GM21528 (cell line): ENCODE results near the gene BTF3L4.
A peak's percentile ranks its signal among the peaks of the same experiment; 100 is the strongest.
"Not testable (repeated sequence)": the region's sequence is repeated elsewhere in the genome, so short reads cannot be mapped to it uniquely, and the experiment has no call there.

ENCODE experiments used
- ATAC-seq: cut with Tn5 transposase; IDR thresholded peaks from one replicate; pipeline ENCODE4 v1.9.1; 2021; ENCODE audit warnings: mild to moderate bottlenecking, moderate library complexity; ENCODE audit not compliant: unreplicated experiment, low FRiP score

The BTF3L4 gene

GRCh38 chr1:52055066-52055865, 829 bp upstream of the BTF3L4 start, which contains the start of gene TXNDC12:
TXNDC12 (minus strand) TSS chr1:52055191; CDS start chr1:52055096, 95 bp downstream.
- ATAC-seq, result peak; percentile 46

DNA sequence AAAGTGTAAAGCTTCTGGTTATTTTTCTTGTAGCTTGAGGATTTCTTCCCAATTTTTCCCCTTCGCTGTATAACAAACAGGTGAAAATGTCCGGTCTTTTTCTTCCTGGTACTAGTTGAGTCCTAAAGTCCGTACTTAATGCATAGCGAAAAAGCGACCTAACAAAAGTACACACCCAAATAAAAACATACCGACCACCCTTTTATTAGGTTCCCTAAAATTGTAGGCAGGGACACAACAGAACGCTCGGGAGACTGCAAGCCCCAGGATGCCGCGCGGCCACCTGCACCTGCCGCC, 281 bp upstream of the BTF3L4 start:
- no peak for ATAC-seq

DNA sequence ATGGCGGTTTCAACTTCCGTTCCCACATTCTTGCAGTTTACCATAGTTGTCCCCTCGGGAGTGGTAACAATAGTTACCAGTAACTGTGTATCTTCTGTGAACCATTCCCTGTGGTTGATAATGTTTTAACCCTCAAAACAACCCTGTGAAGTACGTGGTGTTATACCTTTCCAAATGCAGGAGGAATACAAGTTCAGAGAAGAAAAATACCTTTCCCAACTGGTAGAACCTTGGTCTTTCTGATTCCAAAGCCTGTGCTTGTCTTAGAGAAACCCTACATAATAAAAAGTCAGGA, 789 bp downstream of the BTF3L4 start:
- ATAC-seq, result peak; percentile 51

- no peak for ATAC-seq
Observed at GRCh38 chr1:52057255-52057654, 1.2 kb downstream of the BTF3L4 start.

GRCh38 chr1:52057876-52058415, 1.9 kb downstream of the BTF3L4 start:
- no peak for ATAC-seq

DNA sequence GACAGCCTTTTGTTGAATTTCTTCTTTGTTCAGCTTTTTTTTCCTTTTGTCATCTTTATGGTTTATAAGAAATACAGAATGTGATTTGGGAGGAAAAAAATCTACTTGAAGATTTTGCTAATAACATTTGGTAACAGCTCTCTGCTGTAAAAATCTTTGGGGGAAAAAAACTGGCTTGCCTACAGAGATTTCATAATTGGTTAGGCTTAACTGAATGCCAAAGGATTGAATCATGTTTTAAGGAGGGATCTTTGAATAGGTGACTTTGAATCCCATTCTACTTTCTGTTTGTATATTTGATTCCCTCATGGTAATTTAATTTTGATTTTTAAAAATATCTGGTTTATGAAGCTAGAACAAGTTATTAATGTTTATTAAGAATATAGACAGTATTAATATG, 3.2 kb downstream of the BTF3L4 start:
- no peak for ATAC-seq

DNA sequence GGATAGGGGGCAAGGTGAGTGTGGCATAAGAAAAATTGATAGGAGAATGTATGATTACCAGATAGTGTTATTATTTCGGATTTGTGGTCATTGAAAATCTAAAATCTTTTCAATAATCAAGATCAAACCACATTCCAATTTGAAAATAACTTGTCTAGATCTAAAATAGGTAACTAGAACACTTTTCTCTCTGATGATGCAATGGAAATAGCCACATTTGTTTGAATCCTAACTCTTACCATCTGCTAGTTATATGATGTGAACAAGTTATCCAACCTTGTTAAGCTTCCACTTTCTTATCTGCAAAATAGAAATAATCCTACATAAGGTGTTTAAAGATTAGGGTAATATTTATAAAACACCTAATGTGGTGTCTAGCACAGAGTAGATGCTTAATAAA, 3.8 kb downstream of the BTF3L4 start:
- ATAC-seq, result no peak

- ATAC-seq, result no peak
Observed at GRCh38 chr1:52060822-52061221, 4.7 kb downstream of the BTF3L4 start.

DNA sequence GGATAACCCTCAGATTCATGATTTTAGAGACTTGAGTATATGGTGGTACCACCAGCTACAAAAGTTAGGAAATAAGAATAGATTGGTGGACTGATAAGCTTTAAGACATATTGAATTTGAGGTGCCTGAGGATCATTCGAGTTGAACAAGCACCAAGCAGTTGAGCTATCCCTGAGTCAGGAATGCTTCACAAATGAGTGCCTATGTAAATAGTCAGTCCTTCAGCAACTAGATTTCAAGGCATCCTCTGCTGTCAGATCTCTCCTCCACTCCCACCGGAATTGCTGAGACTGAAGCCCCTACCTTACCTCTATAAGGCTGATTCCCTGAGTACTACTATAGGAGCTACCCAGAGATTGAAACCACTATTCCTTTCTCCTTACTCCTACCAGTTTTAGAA, 7.1 kb downstream of the BTF3L4 start:
- ATAC-seq, result no peak

GRCh38 chr1:52070704-52071103, 14.6 kb downstream of the BTF3L4 start:
- no peak for ATAC-seq

GRCh38 chr1:52072291-52072690, 16.2 kb downstream of the BTF3L4 start:
- ATAC-seq, result no peak

- ATAC-seq, result not testable (repeated sequence)
Observed at GRCh38 chr1:52077277-52077676, 21.2 kb downstream of the BTF3L4 start.

DNA sequence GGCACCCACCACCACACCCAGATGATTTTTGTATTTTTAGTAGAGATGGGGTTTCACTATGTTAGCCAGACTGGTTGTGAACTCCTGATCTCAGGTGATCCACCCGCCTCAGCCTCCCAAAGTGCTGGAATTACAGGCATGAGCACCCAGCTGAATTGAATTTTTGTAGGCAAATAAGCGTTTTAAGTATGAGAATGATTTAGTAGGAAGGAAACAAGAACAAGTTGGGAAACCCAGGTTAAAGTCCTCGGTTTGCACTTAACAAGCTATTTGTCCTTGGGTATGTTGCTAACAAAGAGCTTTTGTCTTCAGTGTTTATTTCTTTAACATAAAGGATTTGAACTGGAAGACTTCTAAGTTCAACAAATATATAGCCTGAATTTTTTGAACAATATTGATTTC, 23.9 kb downstream of the BTF3L4 start:
- ATAC-seq, result no peak

GRCh38 chr1:52087892-52088291, 31.8 kb downstream of the BTF3L4 start:
- not testable (repeated sequence) for ATAC-seq

- not testable (repeated sequence) for ATAC-seq
Observed at GRCh38 chr1:52094300-52094699, 38.2 kb downstream of the BTF3L4 start.

- no peak for ATAC-seq
Observed at GRCh38 chr1:52096216-52096615, 40.1 kb downstream of the BTF3L4 start.

DNA sequence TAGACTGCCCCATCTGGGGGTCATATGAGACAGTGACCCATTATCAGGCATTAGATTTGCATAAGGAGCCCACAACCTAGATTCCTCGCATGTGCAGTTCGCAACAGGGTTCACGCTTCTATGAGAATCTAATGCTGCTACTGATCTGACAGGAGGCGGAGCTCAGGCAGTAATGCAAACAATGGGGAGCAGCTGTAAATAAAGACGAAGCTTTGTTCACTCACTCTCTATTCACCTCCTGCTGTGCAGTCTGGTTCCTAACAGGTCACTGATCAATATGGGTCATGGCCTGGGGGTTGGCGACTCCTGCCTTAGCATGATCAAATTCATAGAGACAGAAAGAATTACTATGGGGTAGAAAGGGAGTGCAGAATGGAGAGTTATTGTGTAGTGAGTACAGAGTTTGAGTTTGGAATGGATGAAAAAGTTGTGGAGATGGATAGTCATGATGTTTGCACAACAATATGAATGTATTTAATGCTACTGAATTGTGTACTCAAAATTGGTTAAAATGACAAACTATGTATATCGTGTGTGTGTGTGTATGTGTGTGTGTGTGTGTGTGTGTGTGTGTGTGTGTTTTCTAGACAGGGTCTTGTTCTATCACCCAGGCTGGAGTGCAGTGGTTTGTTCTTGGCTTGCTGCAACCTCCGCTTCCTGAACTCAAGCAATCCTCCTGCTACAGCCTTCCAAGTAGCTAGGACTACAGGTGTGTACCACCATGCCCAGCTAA, 42.2 kb downstream of the BTF3L4 start:
- no peak for ATAC-seq

DNA sequence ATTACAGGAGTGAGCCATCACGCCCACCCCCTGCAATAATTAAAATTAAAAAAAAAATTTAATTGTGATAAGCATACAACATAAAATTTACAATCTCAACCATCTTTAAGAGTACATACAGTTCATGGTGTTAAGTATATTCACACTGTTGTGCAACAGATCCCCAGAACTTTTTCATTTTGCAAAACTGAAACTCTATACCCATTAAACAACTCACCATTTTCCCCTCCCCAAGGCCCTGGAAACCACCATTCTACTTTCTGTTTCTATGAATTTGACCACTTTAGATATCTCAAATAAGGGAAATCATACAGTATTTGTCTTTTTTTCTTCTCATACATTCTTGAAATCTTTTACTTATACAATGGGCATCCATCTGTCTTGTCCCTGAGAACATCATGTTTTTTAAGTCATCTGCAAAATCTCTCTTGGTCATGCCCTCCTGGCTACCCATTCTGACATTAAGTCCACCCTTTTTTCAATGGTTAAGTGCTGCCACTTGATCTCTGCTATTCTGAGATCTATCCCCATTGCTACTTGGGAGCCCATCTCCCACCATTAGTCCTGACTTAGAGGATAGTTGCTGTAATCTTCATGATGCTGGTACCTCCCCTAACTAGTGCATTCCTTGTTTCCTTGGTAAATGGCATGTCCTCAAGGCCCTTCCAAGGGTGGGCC, 46.4 kb downstream of the BTF3L4 start:
- peak; percentile 67 for ATAC-seq

DNA sequence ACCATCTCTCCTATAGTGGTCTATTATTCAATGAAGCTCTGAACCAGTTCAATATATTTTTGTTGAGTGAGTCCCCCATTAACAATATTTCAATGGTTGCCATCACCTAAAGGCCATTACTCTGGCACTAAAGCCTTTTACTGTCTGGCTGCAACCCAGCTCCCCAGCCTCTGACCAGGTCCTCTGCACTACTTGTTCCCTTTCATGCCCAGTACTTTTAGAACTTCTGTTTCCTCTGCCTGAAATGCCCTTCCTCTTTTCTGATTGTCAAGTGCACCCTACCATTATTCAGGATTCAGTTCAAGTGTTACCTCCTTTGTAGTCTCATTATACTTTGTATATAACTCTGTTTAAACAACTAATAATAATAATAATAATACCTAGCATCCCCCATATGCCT, 55.4 kb downstream of the BTF3L4 start:
- no peak for ATAC-seq

GRCh38 chr1:52112489-52112888, 56.4 kb downstream of the BTF3L4 start:
- no peak for ATAC-seq

GRCh38 chr1:52119301-52120079, 63.4 kb downstream of the BTF3L4 start:
- no peak for ATAC-seq
